K562 (cell line): ENCODE measurements around the gene CD99L2. TPM values are rescaled to one million over a fixed set of nuclear protein-coding genes. Genes with fewer than 3 reads are reported as not detected.

ENCODE experiments used
- ATAC-seq: fragments of 200-7000 bp; cut with Tn5 transposase; 3 replicates; pipeline ENCODE4 v1.9.1; 2020; ENCODE audit warnings: moderate library complexity
- BruUV-seq: library from RNA; stranded (reverse); fragments of 400-500 nt; replicated peaks from 2 replicates; lab custom pipeline; 2021; lab: Mats Ljungman, UMichigan
- CTCF ChIA-PET: fragments of 300-600 bp; formaldehyde crosslinking; extraction: SDS; loops from one replicate; lab custom pipeline; 2021; ENCODE audit warnings: low intra/inter-chr PET ratio; lab: Yijun Ruan, JAX
- POLR2A ChIA-PET: fragments of 300-600, 350-650 bp; sonication (Branson Sonifier 250); formaldehyde crosslinking; extraction: SDS; loops from one replicate; lab custom pipeline; 2021; ENCODE audit warnings: antibody characterized with exemption, inconsistent platforms; lab: Yijun Ruan, JAX
- DNase-seq, 4 experiments: peaks; one replicate each; pipeline versions ENCODE4 v3.0.0 to v3.0.0-alpha.2; 2011 to 2018; ENCODE audit warnings: low spot score in 3 of 4, mixed read lengths in 3 of 4; ENCODE audit errors: extremely low read depth in 1 of 4
- FAIRE-seq: peaks from 2 replicates; lab custom pipeline; 2011; peaks lifted over from hg19 to GRCh38; lab: Jason Lieb, UNC
- H2AFZ ChIP-seq: 2 replicates; pipeline ENCODE4 v1.6.0; 2011; ENCODE audit warnings: low read depth, low read length, control low read depth, inconsistent platforms
- H3K27ac ChIP-seq: fragments of 200-600 bp; 3 replicates; pipeline ENCODE4 v1.8.0; 2011; ENCODE audit warnings: low read depth, mild to moderate bottlenecking, control low read depth, inconsistent platforms, low read length, moderate library complexity, mixed read lengths; ENCODE audit errors: extremely low read depth
- H3K27me3 ChIP-seq, 2 experiments: fragments of 300-600 bp in 1 of 2; 2 replicates in 1 of 2; 3 replicates in 1 of 2; pipeline versions ENCODE4 v1.6.0 to v1.8.0; 2011; ENCODE audit warnings: inconsistent platforms in 2 of 2, low read length in 2 of 2, mild to moderate bottlenecking in 1 of 2, mixed read lengths in 1 of 2, moderate library complexity in 1 of 2; ENCODE audit not compliant: control insufficient read depth in 2 of 2, insufficient read depth in 2 of 2
- H3K36me3 ChIP-seq: fragments of 300-600 bp; 3 replicates; pipeline ENCODE4 v1.8.0; 2011; ENCODE audit warnings: mild to moderate bottlenecking, low read length, inconsistent platforms; ENCODE audit not compliant: control insufficient read depth, insufficient read depth
- H3K4me1 ChIP-seq, 2 experiments: fragments of 200-600 bp in 1 of 2; replicated peaks in 1 of 2; 2 replicates in 1 of 2; 3 replicates in 1 of 2; pipeline versions ENCODE4 v1.5.1 to v1.8.0; 2011; ENCODE audit warnings: inconsistent platforms in 2 of 2, low read length in 2 of 2, mild to moderate bottlenecking in 1 of 2, mixed read lengths in 1 of 2, moderate library complexity in 1 of 2; ENCODE audit not compliant: control insufficient read depth in 2 of 2, insufficient read depth in 2 of 2
- H3K4me2 ChIP-seq: 2 replicates; pipeline ENCODE4 v1.6.1; 2011; ENCODE audit warnings: low read length, control low read depth, inconsistent platforms, mixed read lengths; ENCODE audit not compliant: insufficient read depth
- H3K4me3 ChIP-seq: fragments of 200-600 bp; sonication (generic), shearing (Covaris generic); 2 replicates; pipeline ENCODE4 v1.5.1; 2016; ENCODE audit warnings: control low read depth, inconsistent platforms
- H3K79me2 ChIP-seq: fragments of 200-600 bp; 3 replicates; pipeline ENCODE4 v1.8.0; 2011; ENCODE audit warnings: low read length, inconsistent platforms; ENCODE audit not compliant: control insufficient read depth, insufficient read depth
- H3K9ac ChIP-seq, 2 experiments: 2 replicates each; pipeline versions ENCODE4 v1.6.0 to v1.6.1; 2011; ENCODE audit warnings: low read depth in 2 of 2, low read length in 2 of 2, control low read depth in 1 of 2, inconsistent platforms in 1 of 2, mild to moderate bottlenecking in 1 of 2, mixed read lengths in 1 of 2; ENCODE audit not compliant: insufficient read depth in 1 of 2
- H3K9me1 ChIP-seq: one replicate; pipeline ENCODE4 v1.6.0; 2011; ENCODE audit warnings: inconsistent platforms, mild to moderate bottlenecking, low read length, moderate library complexity; ENCODE audit not compliant: control insufficient read depth, insufficient read depth
- H3K9me3 ChIP-seq: replicated peaks from 2 replicates; pipeline ENCODE4 v1.5.1; 2011; ENCODE audit warnings: low read depth, low read length, inconsistent platforms; ENCODE audit not compliant: control insufficient read depth, insufficient read depth
- H4K20me1 ChIP-seq: replicated peaks from 2 replicates; pipeline ENCODE4 v1.6.1; 2011; ENCODE audit warnings: low read length, inconsistent platforms, mixed read lengths; ENCODE audit not compliant: control insufficient read depth, insufficient read depth
- BHLHE40 ChIP-seq: IDR thresholded peaks from 2 replicates; pipeline ENCODE4 v1.6.1; 2011; ENCODE audit warnings: low read length, improper control_type of control experiment
- NCOR1 ChIP-seq: fragments of 450-650 bp; IDR thresholded peaks from 2 replicates; pipeline ENCODE4 v1.6.1; 2016; ENCODE audit warnings: mild to moderate bottlenecking, moderate library complexity
- SPI1 ChIP-seq: IDR thresholded peaks from 2 replicates; pipeline ENCODE4 v1.6.1; 2011; ENCODE audit warnings: low read depth, low read length, control low read depth, borderline replicate concordance
- ZNF140 ChIP-seq: fragments of 250-450 bp; sonication (Bioruptor Pico); IDR thresholded peaks from 2 replicates; pipeline ENCODE4 v1.8.0; 2021; ENCODE audit warnings: moderate library complexity, mild to moderate bottlenecking, inconsistent platforms
- ZNF668 ChIP-seq: fragments of 250-450 bp; sonication (Bioruptor Pico); IDR thresholded peaks from 2 replicates; pipeline ENCODE4 v1.8.0; 2022; ENCODE audit warnings: mild to moderate bottlenecking, inconsistent platforms
- in situ Hi-C: fragments of 300-500 bp; cut with MboI; formaldehyde crosslinking; loops from 4 replicates; pipeline ENCODE4 v1.15.0; 2018; ENCODE audit warnings: inconsistent platforms, mixed read lengths
- intact Hi-C: fragments of 100-400 bp; cut with micrococcal nuclease; formaldehyde crosslinking; loops from 2 replicates; pipeline ENCODE4 v1.14.2; 2022
- polyA plus RNA-seq, 8 experiments: library from polyadenylated mRNA; depleted of rRNA in 4 of 8; stranded (reverse) in 5 of 8; unstranded in 3 of 8; fragments of >200 nt; fragmentation: Nextera tagmentation in 2 of 8; fragmentation: Illumina TruSeq in 1 of 8; extraction: Ambion mirVana in 2 of 8; extraction: Trizol in 1 of 8; gene quantifications; 2 replicates each; pipeline versions ENCODE4 v1.2.1 to v1.2.3, GENCODE V29; 2011 to 2014; ENCODE audit warnings: inconsistent platforms in 1 of 8, missing spikeins in 1 of 8
- total RNA-seq, 7 experiments: library from RNA; depleted of rRNA in 6 of 7; stranded (reverse); fragments of >200 nt in 6 of 7; fragmentation: Illumina TruSeq in 2 of 7; extraction: Trizol in 2 of 7; gene quantifications; 2 replicates each; pipeline versions ENCODE4 v1.2.1 to v1.2.3, GENCODE V29; 2011 to 2021; ENCODE audit warnings: low replicate concordance in 1 of 7
- TF ChIP-seq, protein P1 (sequence below): fragments of 450-650 bp; IDR thresholded peaks from 2 replicates; pipeline ENCODE4 v1.6.1; 2016; ENCODE audit warnings: low read depth, mild to moderate bottlenecking, moderate library complexity
- TF ChIP-seq, protein P2 (sequence below): sonication (generic); IDR thresholded peaks from 2 replicates; pipeline ENCODE4 v1.6.1; 2016

CD99L2 gene
- total and polyA plus RNA-seq, 9 of the 15 experiments (the other 6 are each of a cell fraction or from before 2014, with no cell fraction given), result 0.76 to 19.0 (median 11.9) TPM

DNA sequence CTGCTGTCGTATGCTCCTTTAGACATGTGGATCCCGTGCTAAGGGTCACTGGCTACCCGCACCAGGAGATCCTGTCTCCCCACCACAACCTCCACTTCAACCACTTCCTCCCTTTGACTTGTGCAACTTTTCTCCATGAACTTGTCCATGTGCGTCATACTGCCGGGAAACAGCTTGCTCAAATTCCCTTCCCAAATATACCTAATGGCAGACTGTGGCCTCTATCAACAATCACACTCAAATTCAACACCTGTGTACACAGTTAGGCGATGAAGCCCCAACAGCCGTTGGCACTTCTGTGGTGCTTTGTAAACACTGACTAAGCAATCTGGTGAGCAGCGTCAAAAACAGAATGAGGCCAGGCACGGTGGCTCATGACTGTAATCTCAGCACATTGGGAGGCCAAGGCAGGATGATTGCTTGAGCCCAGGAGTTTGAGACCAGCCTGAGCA, 49.5 kb downstream of the CD99L2 start (continued):
- 0 out of 2 replicates have a peak, but pooled peaks have one; percentile 26 for TF ChIP-seq NCOR1
- TF ChIP-seq BHLHE40, result peak; percentile 32
- TF ChIP-seq, protein P1, sequence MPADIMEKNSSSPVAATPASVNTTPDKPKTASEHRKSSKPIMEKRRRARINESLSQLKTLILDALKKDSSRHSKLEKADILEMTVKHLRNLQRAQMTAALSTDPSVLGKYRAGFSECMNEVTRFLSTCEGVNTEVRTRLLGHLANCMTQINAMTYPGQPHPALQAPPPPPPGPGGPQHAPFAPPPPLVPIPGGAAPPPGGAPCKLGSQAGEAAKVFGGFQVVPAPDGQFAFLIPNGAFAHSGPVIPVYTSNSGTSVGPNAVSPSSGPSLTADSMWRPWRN, result peak; percentile 87

DNA sequence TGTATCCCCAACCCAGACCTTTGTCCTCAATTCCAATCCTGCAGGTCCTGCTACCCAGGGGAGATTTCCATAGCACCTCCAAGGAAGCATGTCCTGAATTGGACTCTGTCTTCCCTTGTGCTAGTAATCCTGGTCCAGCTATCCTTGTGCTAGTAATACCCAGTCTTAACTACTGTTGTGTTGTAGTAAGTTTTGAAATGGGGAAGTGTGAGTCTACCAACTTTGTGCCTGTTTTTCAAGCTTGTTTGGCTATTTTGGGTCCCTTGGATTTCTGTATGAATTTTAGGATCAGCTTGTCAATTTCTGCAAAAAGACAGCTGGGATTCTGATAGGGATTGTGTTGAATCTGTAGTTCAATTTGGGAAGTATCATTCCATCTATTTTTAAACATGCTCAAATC, 51.4 kb downstream of the CD99L2 start:
- intact Hi-C loops (no loop called here), in situ Hi-C loops (no loop called here)
- H3K27ac ChIP-seq, result no peak overlapping the region
- H4K20me1 ChIP-seq, result no peaks in the 10 kb centered on the region
- DNase-seq, result no peak
- no peaks in the 10 kb centered on the region for H3K36me3 ChIP-seq
- no peak overlapping the region for H3K9ac ChIP-seq
- no peaks in the 10 kb centered on the region for H3K79me2 ChIP-seq
- CTCF ChIA-PET, result no interaction called here
- TF ChIP-seq, protein P2, sequence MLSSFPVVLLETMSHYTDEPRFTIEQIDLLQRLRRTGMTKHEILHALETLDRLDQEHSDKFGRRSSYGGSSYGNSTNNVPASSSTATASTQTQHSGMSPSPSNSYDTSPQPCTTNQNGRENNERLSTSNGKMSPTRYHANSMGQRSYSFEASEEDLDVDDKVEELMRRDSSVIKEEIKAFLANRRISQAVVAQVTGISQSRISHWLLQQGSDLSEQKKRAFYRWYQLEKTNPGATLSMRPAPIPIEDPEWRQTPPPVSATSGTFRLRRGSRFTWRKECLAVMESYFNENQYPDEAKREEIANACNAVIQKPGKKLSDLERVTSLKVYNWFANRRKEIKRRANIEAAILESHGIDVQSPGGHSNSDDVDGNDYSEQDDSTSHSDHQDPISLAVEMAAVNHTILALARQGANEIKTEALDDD, result peak; percentile 35; the same call in 1 of the 2 replicates
- peak; percentile 45; the same call in 1 of the 2 replicates for TF ChIP-seq SPI1
- TF ChIP-seq ZNF668, result no peak
- no peak for TF ChIP-seq ZNF140 (CRISPR knock-in tag)
- TF ChIP-seq, all 486 proteins: peak for 2
- Histone ChIP-seq H3K4me3 (no peak overlapping the region), H3K9me1 (no peaks in the 10 kb centered on the region), H2AFZ (no peak overlapping the region), H3K4me1 (peaks cover 0 to 9% of the 10 kb centered on the region in 2 experiments; a peak in 3 of 5 replicates), H3K4me2 (no peak overlapping the region), H3K27me3 (no peaks in the 10 kb centered on the region), H3K9me3 (no peaks in the 10 kb centered on the region)
- POLR2A ChIA-PET, result interaction anchor here (2.0 kb wide), 1 partner anchor 9 kb away, joined by 7 read pairs; no protein-coding TSS in a partner anchor
- no TSS peak for BruUV-seq
- no peak for ATAC-seq
- no peak for FAIRE-seq
